Measurements from ENCODE around the gene AKR1C4. TPM values are rescaled to one million over a fixed set of nuclear protein-coding genes. Genes with fewer than 3 reads are reported as not detected.
A peak's percentile ranks its signal among the peaks of the same experiment; 100 is the strongest.
"Not testable (repeated sequence)": the region's sequence is repeated elsewhere in the genome, so short reads cannot be mapped to it uniquely, and the experiment has no call there.

The AKR1C4 gene
- total RNA-seq, 2 donors from 2014 or later: not detected

- ATAC-seq: no peak
- DNase-seq: no peak
- intact Hi-C loops (cut with DNase I, micrococcal nuclease): no loop called here
These were observed 786 bp upstream of the AKR1C4 start for GRCh38 chr10:5195727-5196374.

GRCh38 chr10:5198386-5198785 lies 1.7 kb downstream of the AKR1C4 start:
- intact Hi-C loops (cut with DNase I, micrococcal nuclease): no loop called here
- no peak for DNase-seq
- no peak for ATAC-seq

GRCh38 chr10:5199398-5199797 lies 2.8 kb downstream of the AKR1C4 start:
- no peak for ATAC-seq
- intact Hi-C loops (cut with DNase I, micrococcal nuclease): no loop called here

GRCh38 chr10:5206799-5207198 lies 10.2 kb downstream of the AKR1C4 start:
- intact Hi-C loops (cut with DNase I, micrococcal nuclease): no loop called here
- no peak for ATAC-seq
- no peak for DNase-seq

More at GRCh38 chr10:5199398-5199797, 2.8 kb downstream of the AKR1C4 start:
- DNase-seq: peak in 1 of 2 donors; percentile 7

- DNase-seq; intact Hi-C loops (cut with DNase I, micrococcal nuclease); ATAC-seq: not testable (repeated sequence)
These were observed 13.1 kb downstream of the AKR1C4 start for GRCh38 chr10:5209776-5210175.

- DNase-seq; intact Hi-C loops (cut with DNase I, micrococcal nuclease); ATAC-seq: not testable (repeated sequence)
These were observed 13.6 kb downstream of the AKR1C4 start for GRCh38 chr10:5210261-5210660.

- no peak for DNase-seq
- no peak for ATAC-seq
- intact Hi-C loops (cut with DNase I, micrococcal nuclease): no loop called here
These were observed 15.3 kb downstream of the AKR1C4 start for GRCh38 chr10:5211696-5212536.

GRCh38 chr10:5216801-5217200 lies 20.2 kb downstream of the AKR1C4 start:
- ATAC-seq (no peak), DNase-seq (no peak)
- intact Hi-C loops (cut with DNase I, micrococcal nuclease): no loop called here

GRCh38 chr10:5219262-5219661 lies 22.6 kb downstream of the AKR1C4 start:
- intact Hi-C loops (cut with DNase I, micrococcal nuclease): no loop called here
- ATAC-seq (no peak), DNase-seq (no peak)

- DNase-seq: peak in 1 of 2 donors; percentile 9
- intact Hi-C loops (cut with DNase I, micrococcal nuclease); ATAC-seq: not testable (repeated sequence)
These were observed 26.3 kb downstream of the AKR1C4 start for GRCh38 chr10:5222942-5223341.

GRCh38 chr10:5229019-5229418 lies 32.4 kb downstream of the AKR1C4 start:
- DNase-seq (no peak), ATAC-seq (no peak)
- intact Hi-C loops (cut with DNase I, micrococcal nuclease): no loop called here

- no peak for DNase-seq
- intact Hi-C loops (cut with DNase I, micrococcal nuclease): no loop called here
- ATAC-seq: no peak
These were observed 36.7 kb downstream of the AKR1C4 start for GRCh38 chr10:5233324-5233723.

- intact Hi-C loops (cut with DNase I, micrococcal nuclease): no loop called here
- ATAC-seq (peak; percentile 94), DNase-seq (peak; percentile 23 to 42)
These were observed 37.6 kb downstream of the AKR1C4 start for GRCh38 chr10:5234106-5234860.

GRCh38 chr10:5237541-5237940 lies 40.9 kb downstream of the AKR1C4 start:
- DNase-seq; intact Hi-C loops (cut with DNase I, micrococcal nuclease); ATAC-seq: not testable (repeated sequence)

- no peak for ATAC-seq
- intact Hi-C loops (cut with DNase I, micrococcal nuclease): no loop called here
These were observed 45.9 kb downstream of the AKR1C4 start for GRCh38 chr10:5242585-5242984.

GRCh38 chr10:5243521-5243987 lies 46.9 kb downstream of the AKR1C4 start:
- DNase-seq (no peak), ATAC-seq (peak; percentile 45)
- intact Hi-C loops (cut with DNase I, micrococcal nuclease): no loop called here

More at GRCh38 chr10:5242585-5242984, 45.9 kb downstream of the AKR1C4 start:
- DNase-seq: no peak

- intact Hi-C loops (cut with DNase I, micrococcal nuclease): no loop called here
- DNase-seq (no peak), ATAC-seq (no peak)
These were observed 55.8 kb downstream of the AKR1C4 start for GRCh38 chr10:5252177-5253037.

- DNase-seq (no peak), ATAC-seq (peak; percentile 100)
- intact Hi-C loops (cut with DNase I, micrococcal nuclease): no loop called here
These were observed 57.9 kb downstream of the AKR1C4 start for GRCh38 chr10:5254488-5254887.

Measured in left colon (tissue), 2 donors.